DOHH2 (cell line): ENCODE results near the gene DNAJC17.

Source experiments
- H3F3A ChIP-seq: fragments of 200-600 bp; sonication (generic), shearing (Covaris generic); 2 replicates; pipeline ENCODE4 v1.6.0; 2016; ENCODE audit warnings: antibody characterized with exemption, mild to moderate bottlenecking; ENCODE audit not compliant: control insufficient read depth, insufficient read depth
- H3K27ac ChIP-seq: fragments of 200-600 bp; sonication (generic); 2 replicates; pipeline ENCODE4 v1.5.1; 2014; ENCODE audit warnings: low read depth, mild to moderate bottlenecking, low read length, moderate library complexity
- H3K27me3 ChIP-seq: fragments of 200-600 bp; sonication (generic); 2 replicates; pipeline ENCODE4 v1.6.1; 2014; ENCODE audit warnings: mild to moderate bottlenecking, low read length, mixed read lengths; ENCODE audit not compliant: control insufficient read depth
- H3K36me3 ChIP-seq: fragments of 200-600 bp; sonication (generic); 2 replicates; pipeline ENCODE4 v1.6.1; 2014; ENCODE audit warnings: mild to moderate bottlenecking, low read length, moderate library complexity, mixed read lengths; ENCODE audit not compliant: control insufficient read depth
- H3K4me1 ChIP-seq: fragments of 200-600 bp; sonication (generic); 2 replicates; pipeline ENCODE4 v1.6.1; 2014; ENCODE audit warnings: mild to moderate bottlenecking, low read length, mixed read lengths; ENCODE audit not compliant: control insufficient read depth
- H3K4me2 ChIP-seq: fragments of 200-600 bp; sonication (generic); 2 replicates; pipeline ENCODE4 v1.6.0; 2014; ENCODE audit warnings: mild to moderate bottlenecking, low read length, moderate library complexity
- H3K4me3 ChIP-seq: fragments of 200-600 bp; sonication (generic); 2 replicates; pipeline ENCODE4 v1.5.1; 2014; ENCODE audit warnings: mild to moderate bottlenecking, low read length, mixed read lengths
- H3K79me2 ChIP-seq: fragments of 200-600 bp; sonication (generic); 2 replicates; pipeline ENCODE4 v1.6.1; 2014; ENCODE audit warnings: mild to moderate bottlenecking, low read length, mixed read lengths; ENCODE audit not compliant: control insufficient read depth
- H3K9me2 ChIP-seq: fragments of 200-600 bp; sonication (generic); replicated peaks from 2 replicates; pipeline ENCODE4 v1.6.1; 2014; ENCODE audit warnings: mild to moderate bottlenecking, low read length, mixed read lengths; ENCODE audit not compliant: control insufficient read depth
- H3K9me3 ChIP-seq: fragments of 200-600 bp; sonication (generic); 2 replicates; pipeline ENCODE4 v1.6.1; 2014; ENCODE audit warnings: antibody characterized with exemption, low read length, mixed read lengths; ENCODE audit not compliant: control insufficient read depth, insufficient read depth
- H4K20me1 ChIP-seq: fragments of 200-600 bp; sonication (generic); 2 replicates; pipeline ENCODE4 v1.6.0; 2014; ENCODE audit warnings: low read depth, mild to moderate bottlenecking, antibody characterized with exemption, low read length, moderate library complexity; ENCODE audit not compliant: control insufficient read depth, insufficient read depth
- EZH2phosphoT487 ChIP-seq: fragments of 200-600 bp; sonication (generic); IDR thresholded peaks from 2 replicates; pipeline ENCODE4 v1.6.1; 2017; ENCODE audit warnings: borderline replicate concordance, mild to moderate bottlenecking, antibody characterized with exemption, low read length, moderate library complexity, mixed read lengths
- TF ChIP-seq, protein P1 (sequence below): fragments of 200-600 bp; sonication (generic); IDR thresholded peaks from one replicate; pipeline ENCODE4 v1.5.1; 2014; ENCODE audit warnings: antibody characterized with exemption, mild to moderate bottlenecking, low read depth, low read length; ENCODE audit not compliant: poor library complexity, severe bottlenecking

The DNAJC17 gene

GRCh38 chr15:40747685-40748631 lies 59.3 kb downstream of the DNAJC17 start:
- TF ChIP-seq, protein P1, sequence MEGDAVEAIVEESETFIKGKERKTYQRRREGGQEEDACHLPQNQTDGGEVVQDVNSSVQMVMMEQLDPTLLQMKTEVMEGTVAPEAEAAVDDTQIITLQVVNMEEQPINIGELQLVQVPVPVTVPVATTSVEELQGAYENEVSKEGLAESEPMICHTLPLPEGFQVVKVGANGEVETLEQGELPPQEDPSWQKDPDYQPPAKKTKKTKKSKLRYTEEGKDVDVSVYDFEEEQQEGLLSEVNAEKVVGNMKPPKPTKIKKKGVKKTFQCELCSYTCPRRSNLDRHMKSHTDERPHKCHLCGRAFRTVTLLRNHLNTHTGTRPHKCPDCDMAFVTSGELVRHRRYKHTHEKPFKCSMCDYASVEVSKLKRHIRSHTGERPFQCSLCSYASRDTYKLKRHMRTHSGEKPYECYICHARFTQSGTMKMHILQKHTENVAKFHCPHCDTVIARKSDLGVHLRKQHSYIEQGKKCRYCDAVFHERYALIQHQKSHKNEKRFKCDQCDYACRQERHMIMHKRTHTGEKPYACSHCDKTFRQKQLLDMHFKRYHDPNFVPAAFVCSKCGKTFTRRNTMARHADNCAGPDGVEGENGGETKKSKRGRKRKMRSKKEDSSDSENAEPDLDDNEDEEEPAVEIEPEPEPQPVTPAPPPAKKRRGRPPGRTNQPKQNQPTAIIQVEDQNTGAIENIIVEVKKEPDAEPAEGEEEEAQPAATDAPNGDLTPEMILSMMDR, result no peak
- TF ChIP-seq EZH2phosphoT487, result no peak
- no peaks in the 10 kb centered on the region for H3K9me2 ChIP-seq
- peaks cover 37% of the 10 kb centered on the region for H3K79me2 ChIP-seq
- H3K4me1 ChIP-seq, result peaks cover 8% of the 10 kb centered on the region
- H3K4me3 ChIP-seq, result no peak overlapping the region
- no peaks in the 10 kb centered on the region for H4K20me1 ChIP-seq
- no peak overlapping the region for H3K4me2 ChIP-seq
- peaks cover 3% of the 10 kb centered on the region; the same call in 1 of the 2 replicates for H3F3A ChIP-seq
- no peaks in the 10 kb centered on the region for H3K27me3 ChIP-seq
- H3K27ac ChIP-seq, result no peak overlapping the region
- peaks cover 83% of the 10 kb centered on the region for H3K36me3 ChIP-seq
- H3K9me3 ChIP-seq, result no peaks in the 10 kb centered on the region

- H3K4me3 ChIP-seq, result no peak overlapping the region
- no peaks in the 10 kb centered on the region for H3K4me1 ChIP-seq
- H3K36me3 ChIP-seq, result peaks cover 83% of the 10 kb centered on the region
- H3K4me2 ChIP-seq, result no peak overlapping the region
- peaks cover 3% of the 10 kb centered on the region; the same call in 1 of the 2 replicates for H3F3A ChIP-seq
- H3K79me2 ChIP-seq, result peaks cover 27% of the 10 kb centered on the region
- H3K27me3 ChIP-seq, result no peaks in the 10 kb centered on the region
- H4K20me1 ChIP-seq, result no peaks in the 10 kb centered on the region
- no peaks in the 10 kb centered on the region for H3K9me2 ChIP-seq
- no peaks in the 10 kb centered on the region for H3K9me3 ChIP-seq
- H3K27ac ChIP-seq, result no peak overlapping the region
- TF ChIP-seq, protein P1, result no peak
- no peak for TF ChIP-seq EZH2phosphoT487
Observed at GRCh38 chr15:40746916-40747418, 60.3 kb downstream of the DNAJC17 start.

- TF ChIP-seq, protein P1, result no peak
- no peak for TF ChIP-seq EZH2phosphoT487
- no peaks in the 10 kb centered on the region for H3K27me3 ChIP-seq
- no peaks in the 10 kb centered on the region for H3K9me3 ChIP-seq
- H3K4me2 ChIP-seq, result no peak overlapping the region
- H3K36me3 ChIP-seq, result peaks cover 79% of the 10 kb centered on the region
- peaks cover 10% of the 10 kb centered on the region; the same call in 1 of the 2 replicates for H3K79me2 ChIP-seq
- H3K4me3 ChIP-seq, result no peak overlapping the region
- H3K4me1 ChIP-seq, result no peaks in the 10 kb centered on the region
- no peaks in the 10 kb centered on the region for H4K20me1 ChIP-seq
- no peaks in the 10 kb centered on the region for H3K9me2 ChIP-seq
- no peak overlapping the region for H3K27ac ChIP-seq
- peaks cover 3% of the 10 kb centered on the region; the same call in 1 of the 2 replicates for H3F3A ChIP-seq
Observed at GRCh38 chr15:40744815-40745152, 62.5 kb downstream of the DNAJC17 start.
